ENCODE results near the gene GP1BA.
A peak's percentile ranks its signal among the peaks of the same experiment; 100 is the strongest.
"Not testable (repeated sequence)": the region's sequence is repeated elsewhere in the genome, so short reads cannot be mapped to it uniquely, and the experiment has no call there.

GP1BA gene

GRCh38 chr17:4901648-4902344 is 30.3 kb upstream of the GP1BA start:
- no peak for DNase-seq (ENCODE audit: low read depth)

GRCh38 chr17:4902540-4902939 is 29.5 kb upstream of the GP1BA start:
- no peak for DNase-seq (ENCODE audit: low read depth)

- peak; percentile 69 for DNase-seq (ENCODE audit: low read depth)
Measured at GRCh38 chr17:4903051-4903818, 28.8 kb upstream of the GP1BA start, which contains the start of gene CHRNE. TSS of gene CHRNE (minus strand) at chr17:4903098. CDS start at chr17:4903063, 35 bp downstream.

GRCh38 chr17:4906642-4907041 is 25.4 kb upstream of the GP1BA start:
- DNase-seq (ENCODE audit: low read depth): not testable (repeated sequence)

GRCh38 chr17:4908301-4908700 is 23.8 kb upstream of the GP1BA start:
- DNase-seq (ENCODE audit: low read depth): no peak

GRCh38 chr17:4908711-4909496 is 23.2 kb upstream of the GP1BA start:
- DNase-seq (ENCODE audit: low read depth): peak; percentile 52

GRCh38 chr17:4913994-4914393 is 18.1 kb upstream of the GP1BA start:
- no peak for DNase-seq (ENCODE audit: low read depth)

GRCh38 chr17:4914551-4914950 is 17.5 kb upstream of the GP1BA start:
- DNase-seq (ENCODE audit: low read depth): not testable (repeated sequence)

- no peak for DNase-seq (ENCODE audit: low read depth)
Measured at GRCh38 chr17:4919511-4920047, 12.5 kb upstream of the GP1BA start.

- no peak for DNase-seq (ENCODE audit: low read depth)
Measured at GRCh38 chr17:4920351-4921048, 11.6 kb upstream of the GP1BA start.

GRCh38 chr17:4921320-4921719 is 10.8 kb upstream of the GP1BA start:
- DNase-seq (ENCODE audit: low read depth): no peak

- DNase-seq (ENCODE audit: low read depth): not testable (repeated sequence)
Measured at GRCh38 chr17:4926577-4927335, 5.3 kb upstream of the GP1BA start.

GRCh38 chr17:4928881-4929280 is 3.2 kb upstream of the GP1BA start:
- DNase-seq (ENCODE audit: low read depth): no peak

GRCh38 chr17:4932756-4933155 is 679 bp downstream of the GP1BA start:
- no peak for DNase-seq (ENCODE audit: low read depth)

GRCh38 chr17:4933646-4934045 is 1.6 kb downstream of the GP1BA start:
- DNase-seq (ENCODE audit: low read depth): no peak

- DNase-seq (ENCODE audit: low read depth): no peak
Measured at GRCh38 chr17:4934173-4934979, 2.3 kb downstream of the GP1BA start.

- DNase-seq (ENCODE audit: low read depth): no peak
Measured at GRCh38 chr17:4935650-4936049, 3.6 kb downstream of the GP1BA start.

- no peak for DNase-seq (ENCODE audit: low read depth)
Measured at GRCh38 chr17:4936436-4936835, 4.4 kb downstream of the GP1BA start.

GRCh38 chr17:4937553-4937952 is 5.5 kb downstream of the GP1BA start:
- DNase-seq (ENCODE audit: low read depth): no peak

GRCh38 chr17:4938069-4938491 is 6.0 kb downstream of the GP1BA start:
- DNase-seq (ENCODE audit: low read depth): no peak
